PFSK-1 (cell line): ENCODE data around the gene PLCD1.

Experiments used
- FOXP2 ChIP-seq: optimal IDR thresholded peaks from 2 replicates; pipeline ENCODE3; 2011; ENCODE audit warnings: borderline replicate concordance, control low read depth, inconsistent platforms; ENCODE audit not compliant: insufficient read depth; ENCODE audit errors: extremely low read length, extremely low read depth
- POLR2AphosphoS5 ChIP-seq: IDR thresholded peaks from 2 replicates; pipeline ENCODE4 v1.6.1; 2012; ENCODE audit warnings: low read depth, mild to moderate bottlenecking, control low read depth, low read length, moderate library complexity
- SIN3A ChIP-seq: IDR thresholded peaks from 2 replicates; pipeline ENCODE4 v1.6.1; 2012; ENCODE audit warnings: mild to moderate bottlenecking, low read length, moderate library complexity, borderline replicate concordance; ENCODE audit not compliant: insufficient read depth
- TAF1 ChIP-seq: IDR thresholded peaks from 2 replicates; pipeline ENCODE4 v1.6.1; 2012; ENCODE audit warnings: low read length, control low read depth, borderline replicate concordance; ENCODE audit not compliant: insufficient read depth
- TF ChIP-seq, protein P1 (sequence below), 2 experiments: IDR thresholded peaks; 2 replicates each; pipeline versions ENCODE4 v1.6.1 to v1.8.0; 2011 to 2012; ENCODE audit warnings: low read depth in 2 of 2, low read length in 2 of 2, control low read depth in 1 of 2, inconsistent platforms in 1 of 2, mild to moderate bottlenecking in 1 of 2, moderate library complexity in 1 of 2; ENCODE audit not compliant: insufficient read depth in 1 of 2

The PLCD1 gene

DNA sequence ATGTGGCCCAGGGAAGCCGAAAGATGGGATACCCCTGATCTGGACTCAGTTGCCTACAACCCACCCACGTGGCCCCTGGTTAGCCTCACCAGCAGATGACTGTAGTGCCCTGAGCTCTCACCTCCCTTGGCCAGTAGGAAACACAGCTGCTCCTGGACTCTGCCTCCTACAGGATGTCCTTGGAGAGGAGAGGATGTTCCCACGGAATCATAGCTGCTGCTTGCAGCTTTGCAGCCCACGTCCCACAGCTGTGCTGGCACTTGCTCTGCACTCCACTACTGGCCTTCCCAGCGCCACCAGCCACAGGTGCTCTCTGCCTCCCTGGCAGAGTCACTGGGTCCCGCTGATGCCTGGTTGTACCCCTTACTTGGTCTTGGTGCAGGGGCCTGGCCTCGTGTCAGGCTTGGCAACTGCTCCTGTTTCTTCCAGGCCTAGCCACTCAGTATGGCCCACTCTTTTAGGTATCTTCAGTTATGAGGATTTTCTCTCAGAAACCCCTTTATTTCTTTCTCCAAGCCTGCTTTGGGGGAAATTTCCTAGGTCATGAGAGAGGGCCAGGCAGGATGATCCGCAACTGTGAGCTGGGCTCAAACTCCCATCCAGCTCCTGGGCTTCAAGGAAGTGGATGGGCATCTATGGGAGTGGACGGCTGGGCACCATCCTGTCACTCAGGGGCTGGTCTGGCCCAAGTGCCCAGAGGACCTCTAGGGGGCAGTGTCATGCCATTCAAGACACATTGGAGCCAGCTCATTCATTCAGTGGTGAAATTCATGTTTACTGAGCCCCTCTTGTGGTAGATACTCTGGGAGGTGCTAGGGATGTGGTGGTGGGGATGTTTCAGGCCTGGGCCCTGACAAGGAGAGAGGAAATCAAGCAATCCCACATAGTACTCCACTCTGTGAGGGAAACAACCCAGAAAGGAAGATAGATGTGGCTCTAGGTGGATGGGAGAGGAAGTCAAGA lies 55.0 kb downstream of the PLCD1 start:
- TF ChIP-seq, protein P1, sequence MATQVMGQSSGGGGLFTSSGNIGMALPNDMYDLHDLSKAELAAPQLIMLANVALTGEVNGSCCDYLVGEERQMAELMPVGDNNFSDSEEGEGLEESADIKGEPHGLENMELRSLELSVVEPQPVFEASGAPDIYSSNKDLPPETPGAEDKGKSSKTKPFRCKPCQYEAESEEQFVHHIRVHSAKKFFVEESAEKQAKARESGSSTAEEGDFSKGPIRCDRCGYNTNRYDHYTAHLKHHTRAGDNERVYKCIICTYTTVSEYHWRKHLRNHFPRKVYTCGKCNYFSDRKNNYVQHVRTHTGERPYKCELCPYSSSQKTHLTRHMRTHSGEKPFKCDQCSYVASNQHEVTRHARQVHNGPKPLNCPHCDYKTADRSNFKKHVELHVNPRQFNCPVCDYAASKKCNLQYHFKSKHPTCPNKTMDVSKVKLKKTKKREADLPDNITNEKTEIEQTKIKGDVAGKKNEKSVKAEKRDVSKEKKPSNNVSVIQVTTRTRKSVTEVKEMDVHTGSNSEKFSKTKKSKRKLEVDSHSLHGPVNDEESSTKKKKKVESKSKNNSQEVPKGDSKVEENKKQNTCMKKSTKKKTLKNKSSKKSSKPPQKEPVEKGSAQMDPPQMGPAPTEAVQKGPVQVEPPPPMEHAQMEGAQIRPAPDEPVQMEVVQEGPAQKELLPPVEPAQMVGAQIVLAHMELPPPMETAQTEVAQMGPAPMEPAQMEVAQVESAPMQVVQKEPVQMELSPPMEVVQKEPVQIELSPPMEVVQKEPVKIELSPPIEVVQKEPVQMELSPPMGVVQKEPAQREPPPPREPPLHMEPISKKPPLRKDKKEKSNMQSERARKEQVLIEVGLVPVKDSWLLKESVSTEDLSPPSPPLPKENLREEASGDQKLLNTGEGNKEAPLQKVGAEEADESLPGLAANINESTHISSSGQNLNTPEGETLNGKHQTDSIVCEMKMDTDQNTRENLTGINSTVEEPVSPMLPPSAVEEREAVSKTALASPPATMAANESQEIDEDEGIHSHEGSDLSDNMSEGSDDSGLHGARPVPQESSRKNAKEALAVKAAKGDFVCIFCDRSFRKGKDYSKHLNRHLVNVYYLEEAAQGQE (IDR thresholded peaks at IDR 0.05; ENCODE audit: insufficient read depth in 1 of 2, low read depth in 2 of 2, low read length in 2 of 2): no peak
- no peak for TF ChIP-seq SIN3A
- TF ChIP-seq FOXP2: no peak
- no peak for TF ChIP-seq TAF1
- TF ChIP-seq POLR2AphosphoS5: no peak

DNA sequence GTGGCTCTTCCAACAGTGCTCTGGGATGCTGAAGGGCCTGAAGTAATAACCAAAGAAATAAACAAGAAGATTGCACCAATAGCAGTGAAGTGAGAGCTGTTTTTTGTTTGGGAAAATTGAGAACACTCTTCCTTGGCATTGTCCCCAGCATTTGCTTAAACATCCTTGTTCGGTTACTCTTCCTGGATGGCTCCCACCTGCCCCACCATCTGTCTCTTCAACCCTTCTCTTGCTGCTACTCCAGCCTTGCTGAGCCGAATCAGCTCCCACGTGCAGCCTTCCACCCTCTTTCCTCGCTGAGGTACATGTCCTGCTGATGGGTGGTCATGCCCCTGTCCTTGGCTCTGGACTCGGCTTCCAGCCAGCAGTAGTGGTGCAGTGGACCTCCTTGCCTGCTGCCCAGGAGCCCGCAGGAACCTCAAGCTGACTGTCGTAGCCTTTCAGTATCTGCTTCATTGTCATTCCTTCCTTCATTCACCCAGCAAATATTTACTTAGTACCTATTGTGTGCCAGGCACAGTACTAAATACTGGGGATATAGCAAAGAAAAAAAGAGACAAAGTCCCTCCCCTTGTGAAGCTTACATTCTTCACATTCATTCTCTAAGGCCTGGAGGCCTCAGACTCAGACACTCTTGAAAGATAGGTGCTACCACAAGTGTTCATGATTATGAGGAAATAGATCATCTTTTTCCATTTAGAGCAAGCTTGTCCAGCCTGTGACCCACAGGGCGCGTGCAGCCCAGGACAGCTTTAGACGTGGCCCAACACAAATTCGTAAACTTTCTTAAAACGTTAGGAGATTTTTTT lies 56.0 kb downstream of the PLCD1 start:
- TF ChIP-seq POLR2AphosphoS5 (no peak), TAF1 (no peak), SIN3A (no peak), FOXP2 (no peak)
- TF ChIP-seq, protein P1 (IDR thresholded peaks at IDR 0.05; ENCODE audit: insufficient read depth in 1 of 2, low read depth in 2 of 2, low read length in 2 of 2): no peak

DNA sequence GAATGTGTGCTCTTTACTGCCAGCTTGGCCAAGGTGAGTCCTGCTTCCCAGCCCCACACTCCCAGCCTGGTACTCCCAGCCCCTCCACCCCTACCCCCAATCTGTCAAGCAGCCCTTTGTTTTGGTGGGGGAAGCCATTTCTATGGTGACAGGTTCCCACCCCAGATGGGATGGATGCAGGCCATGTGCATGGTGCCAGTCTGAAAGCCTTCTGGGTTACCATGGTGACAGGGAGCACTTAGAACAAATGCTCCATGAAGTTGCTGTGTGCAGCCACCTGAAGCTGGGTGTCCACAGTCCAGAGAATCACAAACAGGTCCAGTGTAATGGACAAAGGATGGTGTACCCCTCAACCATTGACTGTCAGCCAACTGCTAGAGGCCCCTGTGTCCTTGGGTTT lies 58.0 kb downstream of the PLCD1 start:
- TF ChIP-seq SIN3A: no peak
- no peak for TF ChIP-seq TAF1

DNA sequence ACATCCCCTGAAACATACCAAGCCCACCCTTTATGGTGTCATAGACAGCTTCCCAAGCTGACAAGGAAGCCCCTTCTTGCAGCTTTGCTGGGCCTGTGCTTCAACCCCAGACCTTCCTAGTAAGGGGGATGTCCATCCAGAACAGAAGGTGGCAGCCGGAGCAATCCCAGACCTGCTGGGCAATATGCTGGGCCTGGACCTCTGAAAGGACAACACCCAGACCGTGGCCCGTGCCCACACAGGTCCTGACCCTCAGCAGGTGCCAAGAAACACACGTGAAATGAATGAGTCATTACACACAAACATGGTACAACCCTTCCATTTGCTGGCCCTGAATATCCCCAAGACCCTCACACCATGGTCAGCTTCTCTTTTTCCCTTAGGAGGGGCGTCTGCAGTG lies 58.6 kb downstream of the PLCD1 start:
- TF ChIP-seq SIN3A (no peak), FOXP2 (no peak), POLR2AphosphoS5 (no peak), TAF1 (no peak)
- TF ChIP-seq, protein P1 (IDR thresholded peaks at IDR 0.05; ENCODE audit: insufficient read depth in 1 of 2, low read depth in 2 of 2, low read length in 2 of 2): no peak

DNA sequence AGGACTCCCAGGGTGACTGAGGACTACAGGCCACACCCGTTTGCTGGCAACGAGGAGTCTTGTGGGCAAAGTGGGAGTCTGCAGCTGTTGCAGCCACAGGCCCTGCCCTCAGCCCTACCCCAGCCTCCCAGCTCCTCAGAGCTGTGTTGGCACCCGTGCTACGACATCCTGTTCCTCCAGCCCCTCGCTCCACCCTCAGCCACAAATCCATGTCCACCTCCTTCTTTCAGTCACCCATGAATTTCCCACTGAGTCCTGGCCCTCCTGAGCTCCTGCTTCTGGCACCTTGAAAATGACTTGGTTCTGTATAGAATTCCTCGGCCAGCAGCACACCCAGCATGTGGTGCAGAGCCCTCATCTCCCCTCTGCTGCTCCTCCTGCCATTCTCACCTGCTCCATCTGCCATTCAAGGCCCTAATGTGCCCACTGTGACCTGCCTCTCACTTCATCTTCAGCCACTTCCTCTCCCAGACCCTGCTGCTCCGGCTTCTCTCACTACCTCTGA lies 59.8 kb downstream of the PLCD1 start:
- TF ChIP-seq FOXP2 (no peak), TAF1 (no peak), POLR2AphosphoS5 (no peak), SIN3A (no peak)
- TF ChIP-seq, protein P1 (IDR thresholded peaks at IDR 0.05; ENCODE audit: insufficient read depth in 1 of 2, low read depth in 2 of 2, low read length in 2 of 2): no peak
